A673 (cell line): ENCODE data around the gene PDE8A. TPM values are rescaled to one million over a fixed set of nuclear protein-coding genes. Genes with fewer than 3 reads are reported as not detected.
"Not testable (repeated sequence)": the region's sequence is repeated elsewhere in the genome, so short reads cannot be mapped to it uniquely, and the experiment has no call there.

Experiments
- BruUV-seq: library from RNA; stranded (reverse); fragments of 400-500 nt; replicated peaks from 2 replicates; lab custom pipeline; 2021; lab: Mats Ljungman, UMichigan
- CTCF ChIA-PET: fragments of 300-600 bp; sonication (Branson Sonifier 250); formaldehyde crosslinking; loops from one replicate; lab custom pipeline; 2022; ENCODE audit warnings: antibody characterized with exemption; lab: Charles Lee
- POLR2A ChIA-PET: fragments of 300-600 bp; sonication (Branson Sonifier 250); formaldehyde crosslinking; loops from one replicate; lab custom pipeline; 2022; ENCODE audit warnings: antibody characterized with exemption; ENCODE audit not compliant: low non-redundant PET; lab: Charles Lee
- DNase-seq: peaks from one replicate; pipeline ENCODE4 v3.0.0-alpha.2; 2015; ENCODE audit warnings: low spot score
- H3K27ac ChIP-seq: fragments of 200-600 bp; sonication (generic); 2 replicates; pipeline ENCODE4 v1.5.1; 2016; ENCODE audit warnings: mixed run types, low read depth, mild to moderate bottlenecking, mixed read lengths, antibody characterized with exemption, low read length; ENCODE audit not compliant: poor library complexity, severe bottlenecking
- H3K27me3 ChIP-seq: fragments of 200-600 bp; sonication (generic); replicated peaks from 2 replicates; pipeline ENCODE4 v1.6.1; 2017; ENCODE audit warnings: mixed run types, low read depth, mild to moderate bottlenecking, mixed read lengths, antibody characterized with exemption, low read length; ENCODE audit not compliant: insufficient read depth, poor library complexity
- H3K36me3 ChIP-seq: fragments of 200-600 bp; sonication (generic); 2 replicates; pipeline ENCODE4 v1.6.1; 2016; ENCODE audit warnings: mixed run types, mild to moderate bottlenecking, mixed read lengths, antibody characterized with exemption, low read length; ENCODE audit not compliant: insufficient read depth, poor library complexity, severe bottlenecking
- H3K4me1 ChIP-seq: fragments of 200-600 bp; sonication (generic); 2 replicates; pipeline ENCODE4 v1.6.1; 2017; ENCODE audit warnings: mixed run types, mild to moderate bottlenecking, mixed read lengths, antibody characterized with exemption, low read length; ENCODE audit not compliant: insufficient read depth, poor library complexity, severe bottlenecking
- H3K4me3 ChIP-seq: fragments of 200-600 bp; sonication (generic); 2 replicates; pipeline ENCODE4 v1.5.1; 2016; ENCODE audit warnings: low read depth, mixed run types, mild to moderate bottlenecking, mixed read lengths, low read length; ENCODE audit not compliant: poor library complexity, severe bottlenecking
- H3K9me3 ChIP-seq: fragments of 200-600 bp; sonication (generic); 2 replicates; pipeline ENCODE4 v1.6.1; 2016; ENCODE audit warnings: mixed run types, low read depth, mild to moderate bottlenecking, mixed read lengths, antibody characterized with exemption, low read length; ENCODE audit not compliant: poor library complexity, severe bottlenecking
- CTCF ChIP-seq: fragments of 300-800, 200-600 bp; sonication (generic); conservative IDR thresholded peaks from 2 replicates; pipeline ENCODE4 v1.5.1; 2017; ENCODE audit warnings: low read depth, mild to moderate bottlenecking, antibody characterized with exemption, low read length, moderate library complexity, mixed read lengths
- EZH2 ChIP-seq: fragments of 200-600 bp; sonication (generic); IDR thresholded peaks from 2 replicates; pipeline ENCODE4 v1.6.1; 2017; ENCODE audit warnings: borderline replicate concordance, low read depth, mild to moderate bottlenecking, mixed read lengths, antibody characterized with exemption, low read length; ENCODE audit not compliant: poor library complexity, severe bottlenecking
- intact Hi-C: fragments of 100-400 bp; cut with micrococcal nuclease; formaldehyde crosslinking; loops from one replicate; pipeline ENCODE4 v1.10.0; 2022; ENCODE audit not compliant: unreplicated experiment
- total RNA-seq: library from RNA; stranded (reverse); gene quantifications from 2 replicates; pipeline ENCODE4 v1.2.3, GENCODE V29; 2021

PDE8A gene
- total RNA-seq, 1 experiment from 2014 or later = 80.7 TPM

- TF ChIP-seq CTCF (no peak), EZH2 (no peak)
- peaks cover 54% of the 10 kb centered on the region for H3K4me1 ChIP-seq
- H3K9me3 ChIP-seq = no peaks in the 10 kb centered on the region
- no peak overlapping the region for H3K27ac ChIP-seq
- BruUV-seq = no TSS peak
- DNase-seq = no peak
- no peaks in the 10 kb centered on the region for H3K36me3 ChIP-seq
- no peak overlapping the region for H3K4me3 ChIP-seq
- intact Hi-C loops = no loop called here
- ChIA-PET CTCF (no interaction called here), POLR2A (interaction anchor here (0.8 kb wide), 1 partner anchor 31 kb away, joined by 4 read pairs; no protein-coding TSS in a partner anchor)
- H3K27me3 ChIP-seq = no peaks in the 10 kb centered on the region
These were observed 9.5 kb downstream of the PDE8A start for GRCh38 chr15:84991014-84991712.

- H3K27ac ChIP-seq = no peak overlapping the region
- CTCF ChIA-PET = no interaction called here
- no TSS peak for BruUV-seq
These were observed 10.7 kb downstream of the PDE8A start for GRCh38 chr15:84992157-84992944.

GRCh38 chr15:84996055-84996454 lies 14.4 kb downstream of the PDE8A start:
- CTCF ChIA-PET = no interaction called here
- intact Hi-C loops = no loop called here

More at GRCh38 chr15:84992157-84992944, 10.7 kb downstream of the PDE8A start:
- no peak for DNase-seq
- Histone ChIP-seq H3K36me3 (no peaks in the 10 kb centered on the region), H3K9me3 (no peaks in the 10 kb centered on the region), H3K4me3 (no peak overlapping the region), H3K27me3 (no peaks in the 10 kb centered on the region), H3K4me1 (peaks cover 42% of the 10 kb centered on the region)
- intact Hi-C loops = no loop called here
- TF ChIP-seq EZH2 = no peak
- TF ChIP-seq CTCF = no peak
- POLR2A ChIA-PET = no interaction called here

GRCh38 chr15:84996714-84997113 lies 15.1 kb downstream of the PDE8A start:
- H3K9me3 ChIP-seq, DNase-seq, intact Hi-C loops, H3K4me3 ChIP-seq, POLR2A ChIA-PET, H3K27ac ChIP-seq, BruUV-seq, H3K27me3 ChIP-seq, CTCF ChIA-PET, H3K36me3 ChIP-seq: not testable (repeated sequence)
- H3K4me1 ChIP-seq = peaks cover 23% of the 10 kb centered on the region

More at GRCh38 chr15:84996055-84996454, 14.4 kb downstream of the PDE8A start:
- H3K36me3 ChIP-seq = no peaks in the 10 kb centered on the region
- no peak overlapping the region for H3K4me3 ChIP-seq
- H3K27ac ChIP-seq = no peak overlapping the region
- no peak for TF ChIP-seq CTCF
- TF ChIP-seq EZH2 = no peak
- no peaks in the 10 kb centered on the region for H3K27me3 ChIP-seq
- H3K9me3 ChIP-seq = no peaks in the 10 kb centered on the region
- POLR2A ChIA-PET = no interaction called here
- no peak for DNase-seq
- H3K4me1 ChIP-seq = peaks cover 28% of the 10 kb centered on the region
- no TSS peak for BruUV-seq

- H3K27me3 ChIP-seq, H3K27ac ChIP-seq, intact Hi-C loops, H3K4me3 ChIP-seq, BruUV-seq, H3K9me3 ChIP-seq, DNase-seq, POLR2A ChIA-PET, CTCF ChIA-PET, H3K36me3 ChIP-seq: not testable (repeated sequence)
- H3K4me1 ChIP-seq = peaks cover 19% of the 10 kb centered on the region
These were observed 15.6 kb downstream of the PDE8A start for GRCh38 chr15:84997214-84997613.
